CD1c-positive myeloid dendritic cell (primary cell): ENCODE data around the gene PEAK3.

ENCODE experiments used
- DNase-seq: peaks from one replicate; pipeline ENCODE4 v3.0.0-alpha.2; 2016; ENCODE audit errors: extremely low spot score

The PEAK3 gene

DNA sequence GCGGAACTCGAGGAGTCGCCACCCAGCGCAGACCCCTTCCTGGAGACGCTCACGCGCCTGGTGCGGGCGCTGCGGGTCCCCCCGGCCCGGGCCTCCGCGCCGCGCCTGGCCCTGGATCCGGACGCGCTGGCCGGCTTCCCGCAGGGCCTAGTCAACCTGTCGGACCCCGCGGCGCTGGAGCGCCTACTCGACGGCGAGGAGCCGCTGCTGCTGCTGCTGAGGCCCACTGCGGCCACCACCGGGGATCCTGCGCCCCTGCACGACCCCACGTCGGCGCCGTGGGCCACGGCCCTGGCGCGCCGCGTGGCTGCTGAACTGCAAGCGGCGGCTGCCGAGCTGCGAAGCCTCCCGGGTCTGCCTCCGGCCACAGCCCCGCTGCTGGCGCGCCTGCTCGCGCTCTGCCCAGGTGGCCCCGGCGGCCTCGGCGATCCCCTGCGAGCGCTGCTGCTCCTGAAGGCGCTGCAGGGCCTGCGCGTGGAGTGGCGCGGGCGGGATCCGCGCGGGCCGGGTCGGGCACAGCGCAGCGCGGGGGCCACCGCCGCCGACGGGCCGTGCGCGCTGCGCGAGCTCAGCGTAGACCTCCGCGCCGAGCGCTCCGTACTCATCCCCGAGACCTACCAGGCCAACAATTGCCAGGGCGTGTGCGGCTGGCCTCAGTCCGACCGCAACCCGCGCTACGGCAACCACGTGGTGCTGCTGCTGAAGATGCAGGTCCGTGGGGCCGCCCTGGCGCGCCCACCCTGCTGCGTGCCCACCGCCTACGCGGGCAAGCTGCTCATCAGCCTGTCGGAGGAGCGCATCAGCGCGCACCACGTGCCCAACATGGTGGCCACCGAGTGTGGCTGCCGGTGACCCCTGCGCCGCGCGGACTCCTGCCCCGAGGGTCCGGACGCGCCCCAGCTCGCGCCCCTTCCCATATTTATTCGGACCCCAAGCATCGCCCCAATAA, 30.6 kb downstream of the PEAK3 start:
- DNase-seq: peak; percentile 17

- no peak for DNase-seq
Measured at GRCh38 chr19:2250766-2251105, 31.2 kb downstream of the PEAK3 start.

GRCh38 chr19:2249880-2250765, 31.9 kb downstream of the PEAK3 start:
- DNase-seq: no peak

GRCh38 chr19:2249010-2249866, 32.7 kb downstream of the PEAK3 start, which contains the start of gene AMH:
AMH (plus strand) TSS chr19:2249323; CDS start chr19:2249333, 10 bp downstream.
- DNase-seq: no peak

DNA sequence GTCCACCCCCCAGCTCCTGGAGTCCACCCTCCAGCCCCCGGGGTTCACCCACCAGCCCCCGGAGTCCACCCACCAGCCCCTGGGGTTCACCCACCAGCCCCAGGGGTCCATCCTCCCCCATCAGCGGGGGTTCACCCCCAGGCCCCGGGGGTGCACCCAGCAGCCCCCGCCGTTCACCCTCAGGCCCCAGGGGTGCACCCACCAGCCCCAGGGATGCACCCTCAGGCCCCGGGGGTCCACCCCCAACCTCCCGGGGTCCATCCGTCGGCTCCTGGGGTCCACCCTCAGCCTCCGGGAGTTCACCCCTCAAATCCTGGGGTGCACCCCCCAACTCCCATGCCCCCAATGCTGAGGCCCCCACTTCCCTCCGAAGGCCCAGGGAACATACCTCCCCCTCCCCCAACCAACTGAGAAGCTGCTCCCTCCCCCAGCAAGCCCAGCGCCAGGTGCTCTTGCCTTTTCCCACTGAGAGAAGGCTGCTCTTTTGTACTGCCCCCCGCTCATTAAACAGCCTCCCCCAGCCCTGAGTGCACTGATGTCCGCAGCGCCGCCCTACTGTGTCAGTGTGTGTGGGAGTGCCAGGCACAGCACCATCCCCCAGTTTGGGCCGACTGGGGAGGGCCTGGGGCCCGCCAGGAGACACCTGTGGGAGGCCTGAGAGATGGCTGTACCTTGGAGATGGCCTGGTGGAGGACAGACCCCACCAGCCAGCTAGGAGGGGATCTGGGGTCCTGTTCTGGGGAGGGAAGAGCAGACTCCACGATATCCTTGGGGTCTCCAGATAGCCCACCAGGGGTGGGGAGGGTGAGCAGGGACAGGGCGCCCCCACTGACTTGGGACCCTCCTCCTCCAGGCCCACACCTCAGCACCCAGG, 33.6 kb downstream of the PEAK3 start:
- DNase-seq: no peak

- DNase-seq: no peak
Measured at GRCh38 chr19:2247433-2248101, 34.4 kb downstream of the PEAK3 start.

GRCh38 chr19:2246801-2247361, 35.1 kb downstream of the PEAK3 start:
- DNase-seq: no peak

DNA sequence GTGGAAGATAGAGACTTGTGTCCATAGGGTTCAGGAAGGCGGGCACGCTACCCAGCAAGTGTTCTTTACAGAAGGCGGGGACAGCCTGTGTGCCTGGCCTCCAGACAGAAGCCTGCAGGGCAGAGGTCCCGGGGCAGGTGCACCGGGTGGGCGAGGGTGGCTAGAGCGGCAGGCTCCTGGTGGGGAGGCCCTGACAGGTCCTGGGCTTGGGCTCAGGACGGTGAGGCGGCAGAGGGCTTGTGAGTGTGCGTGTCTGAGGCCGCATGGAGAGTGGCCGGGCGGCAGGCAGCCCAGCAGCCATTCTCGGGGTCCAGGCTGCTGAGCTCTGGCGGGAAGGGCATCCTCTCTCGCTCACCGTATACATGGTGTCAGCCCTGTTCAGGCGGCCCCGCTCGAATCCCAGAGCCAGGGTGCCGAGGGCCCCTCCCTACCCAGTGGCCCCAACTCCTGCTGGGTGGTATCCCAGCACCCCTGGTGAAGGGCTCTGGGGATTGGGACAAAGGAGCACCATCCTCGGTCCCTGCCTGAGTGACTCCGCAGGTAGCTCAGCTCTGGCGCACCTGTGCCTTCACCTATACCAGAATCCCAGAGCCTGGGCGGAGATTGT, 35.9 kb downstream of the PEAK3 start:
- no peak for DNase-seq

DNA sequence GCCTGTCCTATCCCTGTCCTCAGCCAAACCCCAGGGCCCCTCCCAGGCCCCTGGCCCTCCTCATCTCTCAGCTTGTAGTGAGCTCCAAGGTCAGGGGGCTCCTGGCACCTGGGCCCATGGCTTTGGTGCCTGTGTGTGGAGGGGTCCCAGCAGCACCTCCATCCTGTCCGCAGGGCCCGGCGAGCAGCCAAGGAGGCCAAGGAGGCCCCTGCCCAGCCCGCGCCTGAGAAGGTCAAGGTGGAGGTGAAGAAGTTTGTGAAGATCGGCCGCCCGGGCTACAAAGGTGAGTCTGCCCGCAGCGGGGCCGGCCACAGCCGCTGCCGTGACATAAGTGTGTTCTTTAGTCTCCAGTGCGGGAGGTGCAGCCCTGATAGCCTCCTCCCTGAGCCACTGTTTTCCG, 36.7 kb downstream of the PEAK3 start:
- no peak for DNase-seq

GRCh38 chr19:2244486-2244885, 37.5 kb downstream of the PEAK3 start:
- DNase-seq: no peak

DNA sequence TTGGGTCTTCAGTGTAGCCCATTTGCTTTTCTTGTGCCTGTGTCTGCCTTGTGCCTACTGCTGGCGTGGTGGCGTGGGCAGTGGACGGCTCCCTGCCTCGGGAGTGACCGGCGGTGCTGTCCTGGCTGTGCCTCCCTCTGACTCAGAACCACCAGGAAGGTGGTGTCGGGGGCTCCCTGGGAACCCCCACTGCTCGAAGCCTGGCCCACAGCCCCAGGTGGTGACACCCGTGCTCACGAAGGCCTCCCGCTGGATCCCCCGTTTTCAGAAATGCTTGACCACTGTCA, 37.9 kb downstream of the PEAK3 start:
- DNase-seq: no peak

DNA sequence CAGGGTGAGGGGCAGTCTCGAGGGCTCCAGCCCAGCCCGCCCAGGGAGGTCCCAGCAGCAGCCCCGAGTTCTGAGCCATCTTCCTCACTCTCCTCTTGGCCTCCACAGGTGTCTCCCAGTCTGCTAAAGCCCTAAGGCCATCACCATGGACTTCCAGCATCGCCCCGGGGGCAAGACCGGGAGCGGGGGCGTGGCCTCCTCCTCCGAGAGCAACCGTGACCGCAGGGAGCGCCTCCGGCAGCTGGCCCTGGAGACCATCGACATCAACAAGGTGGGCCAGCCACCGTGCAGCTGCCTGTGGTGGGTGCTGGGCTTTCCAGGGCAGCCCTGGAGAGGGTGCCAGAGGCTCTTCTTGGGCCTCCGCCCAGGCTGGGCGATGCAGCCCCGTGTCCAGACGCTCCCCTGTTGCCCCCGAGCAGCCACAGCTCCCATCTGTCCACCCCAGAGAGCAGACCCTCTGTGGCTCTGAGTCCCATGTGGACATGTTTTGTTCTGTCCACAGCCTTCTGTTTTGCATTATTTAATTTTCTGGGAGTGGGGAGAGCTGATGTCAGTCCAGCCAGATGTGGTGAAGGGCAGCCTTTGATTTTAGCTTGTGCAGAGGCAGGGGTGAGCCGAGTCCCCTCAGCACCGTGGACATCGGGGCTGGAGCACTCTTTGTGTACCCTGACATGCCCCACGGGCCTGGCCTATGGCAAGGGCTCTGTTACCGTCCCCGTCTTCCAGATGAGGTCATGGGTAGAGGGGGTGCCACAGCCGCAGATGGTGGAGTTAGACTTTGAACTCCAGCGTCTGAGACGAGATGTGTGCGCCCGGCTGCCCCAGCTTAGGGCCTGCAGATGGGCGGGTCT, 38.5 kb downstream of the PEAK3 start:
- DNase-seq: no peak

DNA sequence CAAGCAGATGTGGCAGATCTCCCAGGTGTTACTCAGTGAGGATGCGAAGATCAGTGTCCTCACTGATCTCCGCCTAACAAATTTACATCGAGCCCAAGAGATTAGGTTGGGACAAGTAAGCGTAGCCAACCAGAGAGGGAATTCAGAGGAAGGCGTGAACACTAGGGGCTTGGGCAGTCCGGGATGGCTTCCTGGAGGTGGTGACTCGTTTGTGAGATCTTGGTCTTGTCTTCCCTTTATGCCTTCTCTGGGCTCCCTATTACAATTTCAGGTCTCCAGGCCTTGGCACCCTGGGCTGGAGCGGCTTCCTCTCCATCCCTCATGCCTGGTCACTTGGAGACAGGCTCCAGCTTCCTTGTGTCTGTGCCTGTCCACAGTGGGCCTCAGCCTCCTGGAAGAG, 39.2 kb downstream of the PEAK3 start:
- DNase-seq: no peak

- no peak for DNase-seq
Measured at GRCh38 chr19:2242092-2242537, 39.9 kb downstream of the PEAK3 start.

GRCh38 chr19:2240881-2241760, 40.9 kb downstream of the PEAK3 start:
- DNase-seq: no peak

DNA sequence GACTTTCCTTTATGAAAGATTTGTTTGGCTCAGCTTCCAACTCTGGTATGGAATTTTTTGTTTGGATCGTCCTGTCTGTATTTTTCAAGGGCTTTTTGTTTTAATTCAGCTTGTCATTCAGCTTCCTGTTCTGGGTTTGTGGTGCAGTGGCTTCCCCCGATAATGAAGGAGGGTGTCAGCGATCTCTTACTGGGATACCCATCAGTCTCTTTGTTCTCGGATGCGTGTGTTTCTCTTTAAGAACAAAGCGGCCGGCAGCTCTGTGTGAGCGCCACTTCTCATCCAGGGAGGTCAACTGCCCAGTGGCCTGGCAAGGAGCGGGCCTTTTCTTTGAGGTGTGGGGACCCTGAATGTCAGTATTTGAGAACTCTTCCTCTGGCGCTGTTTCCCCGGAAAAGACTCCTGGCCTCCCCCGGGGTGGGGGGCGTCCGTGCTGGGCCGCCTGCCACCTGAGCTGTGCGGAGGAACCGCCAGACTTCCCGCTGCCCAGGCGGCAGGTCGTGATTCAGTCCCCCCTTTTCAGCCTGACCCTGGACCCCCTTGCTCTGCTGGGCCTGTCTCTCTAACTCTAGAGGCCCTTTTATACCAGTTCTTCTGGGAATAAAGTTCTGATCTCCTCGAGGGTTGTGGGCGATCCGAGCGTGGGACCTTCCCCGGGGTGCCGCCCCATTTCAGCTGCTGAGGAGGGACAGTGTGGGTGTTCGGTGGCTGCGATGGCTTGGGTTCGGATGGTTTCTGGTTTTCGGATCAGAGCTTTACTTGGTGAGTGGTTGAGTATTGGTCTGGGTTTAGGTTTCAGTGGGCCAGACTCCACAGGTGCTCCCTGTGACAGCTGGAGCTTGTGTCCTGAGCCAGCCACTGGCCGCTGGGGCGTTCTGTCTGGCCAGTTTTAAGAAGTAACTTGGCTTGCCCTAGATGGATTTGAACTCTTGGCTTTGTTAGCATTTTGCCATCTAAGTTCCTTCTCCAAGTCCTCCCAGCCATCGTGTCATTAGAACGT, 41.9 kb downstream of the PEAK3 start:
- DNase-seq: peak; percentile 35
